WTC11 (cell line): ENCODE data around the gene B4GALT3. TPM values are rescaled to one million over a fixed set of nuclear protein-coding genes. Genes with fewer than 3 reads are reported as not detected.

Experiments used
- ATAC-seq: fragments of 200-7000 bp; cut with Tn5 transposase; 2 replicates; pipeline ENCODE4 v1.10.0; 2021; ENCODE audit warnings: mild to moderate bottlenecking, moderate library complexity
- CTCF ChIA-PET: fragments of 300-600 bp; sonication (Branson Sonifier 250); formaldehyde crosslinking; loops from one replicate; lab custom pipeline; 2021; ENCODE audit warnings: antibody characterized with exemption; lab: Charles Lee
- POLR2A ChIA-PET: fragments of 350-600 bp; sonication (Branson Sonifier 250); formaldehyde crosslinking; loops from one replicate; lab custom pipeline; 2021; ENCODE audit warnings: antibody characterized with exemption; lab: Charles Lee
- DNase-seq: peaks from one replicate; pipeline ENCODE4 v3.0.0; 2021; ENCODE audit warnings: low spot score
- H3K27ac Mint-ChIP-seq: 2 replicates; pipeline ENCODE4 v1.8.0; 2021; ENCODE audit warnings: mixed read lengths
- H3K27me3 Mint-ChIP-seq: 2 replicates; pipeline ENCODE4 v1.8.0; 2021; ENCODE audit warnings: low read depth, mild to moderate bottlenecking, moderate library complexity, mixed read lengths
- H3K36me3 Mint-ChIP-seq: 2 replicates; pipeline ENCODE4 v1.8.0; 2021; ENCODE audit warnings: mixed read lengths
- H3K4me1 Mint-ChIP-seq: 2 replicates; pipeline ENCODE4 v1.8.0; 2022; ENCODE audit warnings: mixed read lengths
- H3K4me3 Mint-ChIP-seq: 2 replicates; pipeline ENCODE4 v1.8.0; 2021; ENCODE audit warnings: mild to moderate bottlenecking, moderate library complexity, mixed read lengths
- H3K9me3 Mint-ChIP-seq: 2 replicates; pipeline ENCODE4 v1.8.0; 2021; ENCODE audit warnings: mixed read lengths
- CBFB ChIP-seq: sonication (generic); formaldehyde crosslinking; IDR thresholded peaks from 2 replicates; pipeline ENCODE4 v1.8.1; 2022; ENCODE audit warnings: mild to moderate bottlenecking, low read depth, missing genetic modification reagents
- CDX4 ChIP-seq: fragments of 250-450 bp; sonication (Bioruptor Pico); IDR thresholded peaks from 2 replicates; pipeline ENCODE4 v1.9.0; 2021; ENCODE audit warnings: moderate library complexity, mild to moderate bottlenecking, inconsistent platforms, borderline replicate concordance
- E2F4 ChIP-seq: sonication (generic); formaldehyde crosslinking; IDR thresholded peaks from 2 replicates; pipeline ENCODE4 v1.8.1; 2022; ENCODE audit warnings: low read depth, mild to moderate bottlenecking, moderate library complexity, missing genetic modification reagents, borderline replicate concordance
- E2F5 ChIP-seq: sonication (generic); formaldehyde crosslinking; IDR thresholded peaks from 2 replicates; pipeline ENCODE4 v1.8.1; 2022; ENCODE audit warnings: mild to moderate bottlenecking, moderate library complexity, missing genetic modification reagents
- FOXP4 ChIP-seq: sonication (generic); formaldehyde crosslinking; IDR thresholded peaks from 2 replicates; pipeline ENCODE4 v1.8.0; 2022; ENCODE audit warnings: mild to moderate bottlenecking, missing genetic modification reagents
- HMGXB4 ChIP-seq: sonication (generic); formaldehyde crosslinking; IDR thresholded peaks from 2 replicates; pipeline ENCODE4 v1.8.1; 2023; ENCODE audit warnings: mild to moderate bottlenecking, moderate library complexity, missing genetic modification reagents
- MXD4 ChIP-seq: fragments of 250-450 bp; sonication (Bioruptor Pico); IDR thresholded peaks from 2 replicates; pipeline ENCODE4 v1.8.0; 2021; ENCODE audit warnings: mild to moderate bottlenecking, moderate library complexity, borderline replicate concordance
- PRDM15 ChIP-seq: sonication (generic); formaldehyde crosslinking; IDR thresholded peaks from 2 replicates; pipeline ENCODE4 v1.8.0; 2022; ENCODE audit warnings: missing genetic modification reagents
- RORB ChIP-seq: fragments of 250-450 bp; sonication (Bioruptor Pico); IDR thresholded peaks from 2 replicates; pipeline ENCODE4 v1.9.0; 2021; ENCODE audit warnings: mild to moderate bottlenecking
- TEAD4 ChIP-seq: sonication (generic); formaldehyde crosslinking; IDR thresholded peaks from 2 replicates; pipeline ENCODE4 v1.8.0; 2022; ENCODE audit warnings: mild to moderate bottlenecking, missing genetic modification reagents
- ZNF232 ChIP-seq: sonication (generic); formaldehyde crosslinking; IDR thresholded peaks from 2 replicates; pipeline ENCODE4 v1.8.0; 2022; ENCODE audit warnings: mild to moderate bottlenecking, missing genetic modification reagents
- ZNF532 ChIP-seq: fragments of 250-450 bp; sonication (Bioruptor Pico); IDR thresholded peaks from 2 replicates; pipeline ENCODE4 v1.9.0; 2021; ENCODE audit warnings: mild to moderate bottlenecking, borderline replicate concordance
- total RNA-seq: library from RNA; stranded (reverse); gene quantifications from 3 replicates; pipeline ENCODE4 v1.2.3, GENCODE V29; 2021

Gene B4GALT3
- total RNA-seq, 1 experiment from 2014 or later: 40.1 TPM

GRCh38 chr1:161198194-161198896 is 21.0 kb upstream of the B4GALT3 start (continued):
- TF ChIP-seq HMGXB4 (CRISPR knock-in tag): 0 out of 2 replicates have a peak, but pooled peaks have one; percentile 35
- no peak for TF ChIP-seq RORB (CRISPR knock-in tag)
- no peak for TF ChIP-seq CBFB
- TF ChIP-seq E2F5: 0 out of 2 replicates have a peak, but pooled peaks have one; percentile 26

GRCh38 chr1:161197560-161198193 is 20.4 kb upstream of the B4GALT3 start:
- H3K4me3 Mint-ChIP-seq: peak overlapping the region; percentile 62
- peaks cover 57% of the 10 kb centered on the region for H3K4me1 Mint-ChIP-seq
- no peak for TF ChIP-seq E2F4 (CRISPR knock-in tag)
- TF ChIP-seq ZNF232 (CRISPR knock-in tag): no peak
- no peak for TF ChIP-seq FOXP4 (CRISPR knock-in tag)
- TF ChIP-seq ZNF532 (CRISPR knock-in tag): no peak
- TF ChIP-seq PRDM15: no peak
- no peak for TF ChIP-seq TEAD4 (CRISPR knock-in tag)
- TF ChIP-seq CDX4: no peak
- no peak for TF ChIP-seq MXD4 (CRISPR knock-in tag)
- no peaks in the 10 kb centered on the region for H3K9me3 Mint-ChIP-seq
- no peak for DNase-seq
- no peaks in the 10 kb centered on the region for H3K36me3 Mint-ChIP-seq
- no peak overlapping the region for H3K27ac Mint-ChIP-seq
- no peak for ATAC-seq
- H3K27me3 Mint-ChIP-seq: no peaks in the 10 kb centered on the region
- ChIA-PET POLR2A (interaction anchor here (0.6 to 1.8 kb wide), 6 partner anchors 20 to 192 kb away, joined by 3 to 9 read pairs (median 4); partner anchors contain the start of genes B4GALT3, PPOX and TOMM40L), CTCF (interaction anchor here (0.6 to 3.3 kb wide), 24 partner anchors 9 to 243 kb away, joined by 3 to 47 read pairs (median 4); partner anchors contain the start of genes B4GALT3, ITLN2, MPZ and PPOX)
